HCEC 1CT (cell line): ENCODE results near the gene ERO1B.
"Not testable (repeated sequence)": the region's sequence is repeated elsewhere in the genome, so short reads cannot be mapped to it uniquely, and the experiment has no call there.

ENCODE experiments used
- DNase-seq: peaks from one replicate; pipeline ENCODE4 v3.0.0-alpha.2; 2017

The ERO1B gene, protein sequence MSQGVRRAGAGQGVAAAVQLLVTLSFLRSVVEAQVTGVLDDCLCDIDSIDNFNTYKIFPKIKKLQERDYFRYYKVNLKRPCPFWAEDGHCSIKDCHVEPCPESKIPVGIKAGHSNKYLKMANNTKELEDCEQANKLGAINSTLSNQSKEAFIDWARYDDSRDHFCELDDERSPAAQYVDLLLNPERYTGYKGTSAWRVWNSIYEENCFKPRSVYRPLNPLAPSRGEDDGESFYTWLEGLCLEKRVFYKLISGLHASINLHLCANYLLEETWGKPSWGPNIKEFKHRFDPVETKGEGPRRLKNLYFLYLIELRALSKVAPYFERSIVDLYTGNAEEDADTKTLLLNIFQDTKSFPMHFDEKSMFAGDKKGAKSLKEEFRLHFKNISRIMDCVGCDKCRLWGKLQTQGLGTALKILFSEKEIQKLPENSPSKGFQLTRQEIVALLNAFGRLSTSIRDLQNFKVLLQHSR

GRCh38 chr1:236281654-236282424 lies at the start of gene ERO1B:
TSS of gene ERO1B (minus strand) at chr1:236281958. CDS start at chr1:236281783, 175 bp downstream.
- DNase-seq = peak; percentile 90

- not testable (repeated sequence) for DNase-seq
Observed at GRCh38 chr1:236331412-236331811, 49.7 kb upstream of the ERO1B start.

DNA sequence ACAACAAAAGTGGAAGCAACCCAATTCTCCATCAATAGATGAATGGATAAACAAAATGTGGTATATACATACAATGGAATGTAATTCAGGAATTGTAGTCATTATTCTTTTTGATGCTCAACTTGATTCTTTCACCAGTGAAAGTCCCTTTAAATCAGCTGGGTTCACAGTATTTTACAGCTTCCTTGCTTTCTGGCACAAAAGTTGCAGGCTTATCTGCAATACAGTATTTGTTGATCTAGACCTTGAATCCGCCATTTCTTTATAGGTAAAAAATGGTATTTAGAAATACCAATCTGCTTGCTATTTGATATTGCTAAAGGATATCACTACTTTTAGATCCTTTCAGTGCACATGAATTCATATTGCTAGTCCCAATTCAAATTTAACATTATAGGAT lies 44.7 kb upstream of the ERO1B start:
- no peak for DNase-seq

DNA sequence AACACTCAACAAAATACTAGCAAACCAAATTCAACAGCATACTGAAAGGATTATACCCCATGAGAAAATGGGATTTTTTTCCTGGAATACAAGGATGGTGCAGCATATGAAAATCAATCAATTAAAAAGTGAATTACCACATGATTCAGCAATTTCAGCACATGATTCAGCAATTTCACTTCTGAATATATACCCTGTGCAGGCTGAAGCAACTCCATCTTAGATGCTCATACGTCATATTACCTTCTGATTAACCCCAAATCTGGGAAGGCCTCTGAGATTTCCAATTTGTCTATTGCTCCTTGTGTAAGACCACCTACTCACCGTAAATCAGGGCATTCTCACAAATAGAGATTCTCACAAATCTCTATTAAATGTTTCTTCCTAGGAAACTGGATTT lies 43.8 kb upstream of the ERO1B start:
- no peak for DNase-seq

- no peak for DNase-seq
Observed at GRCh38 chr1:236323819-236324411, 42.2 kb upstream of the ERO1B start.

- no peak for DNase-seq
Observed at GRCh38 chr1:236322566-236323409, 41.0 kb upstream of the ERO1B start.

DNA sequence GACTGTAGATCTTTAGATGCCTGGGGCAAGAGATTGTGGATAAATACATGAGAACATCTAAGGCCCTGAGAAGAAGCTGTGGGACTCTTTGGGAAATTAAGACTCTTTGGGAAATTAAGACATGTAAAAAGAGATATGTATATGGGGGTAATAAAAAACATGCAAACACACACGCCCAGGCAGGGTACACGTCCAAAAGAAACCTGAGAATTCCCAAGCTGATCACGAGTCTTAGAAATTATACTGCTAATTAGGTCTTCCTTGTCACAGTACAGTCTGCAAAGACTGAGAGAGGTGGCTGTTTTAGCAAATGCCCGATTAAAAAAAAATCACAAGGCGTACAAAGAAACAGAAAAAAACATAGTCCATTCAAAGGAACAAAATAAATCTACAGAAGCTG lies 39.3 kb upstream of the ERO1B start:
- no peak for DNase-seq

DNA sequence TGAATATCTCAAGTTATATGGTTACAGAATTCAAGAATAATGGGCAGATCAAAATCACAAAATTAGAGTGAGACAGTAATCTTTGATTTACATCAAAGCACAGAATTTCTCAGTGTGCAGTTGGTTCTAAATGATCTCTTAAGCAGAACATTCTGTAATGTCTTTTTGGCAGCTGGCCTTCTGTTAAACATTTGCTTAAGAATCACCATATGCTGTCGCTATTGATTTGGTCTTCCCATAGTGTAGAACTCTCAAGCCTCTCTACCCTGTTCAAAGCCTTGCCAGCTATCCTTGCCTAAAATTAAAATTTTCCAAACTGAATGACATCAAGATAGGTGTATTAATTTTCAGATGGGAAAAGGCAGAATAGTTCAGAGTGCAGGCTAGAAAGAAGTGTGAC lies 38.9 kb upstream of the ERO1B start:
- DNase-seq = no peak

GRCh38 chr1:236320214-236320613 lies 38.5 kb upstream of the ERO1B start:
- no peak for DNase-seq

DNA sequence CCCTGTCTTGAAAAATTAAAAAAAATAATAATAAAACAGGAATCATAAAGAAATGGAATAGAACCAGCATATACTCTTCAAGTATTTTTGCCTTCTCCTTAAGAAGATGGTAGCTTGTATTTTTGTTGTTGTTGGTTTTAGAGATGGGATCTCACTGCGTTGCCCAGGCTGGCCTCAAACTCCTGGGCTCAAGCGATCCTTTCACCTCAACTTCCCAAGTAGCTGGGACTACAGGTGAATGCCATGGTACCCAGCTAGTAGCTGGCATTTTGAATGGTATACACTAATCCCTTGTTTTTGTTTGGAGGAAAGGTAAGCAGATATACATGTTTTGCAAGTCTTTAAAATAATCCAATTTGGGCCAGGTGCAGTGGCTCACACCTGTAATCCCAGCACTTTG lies 34.7 kb upstream of the ERO1B start:
- DNase-seq = no peak

GRCh38 chr1:236315518-236315917 lies 33.8 kb upstream of the ERO1B start:
- no peak for DNase-seq

DNA sequence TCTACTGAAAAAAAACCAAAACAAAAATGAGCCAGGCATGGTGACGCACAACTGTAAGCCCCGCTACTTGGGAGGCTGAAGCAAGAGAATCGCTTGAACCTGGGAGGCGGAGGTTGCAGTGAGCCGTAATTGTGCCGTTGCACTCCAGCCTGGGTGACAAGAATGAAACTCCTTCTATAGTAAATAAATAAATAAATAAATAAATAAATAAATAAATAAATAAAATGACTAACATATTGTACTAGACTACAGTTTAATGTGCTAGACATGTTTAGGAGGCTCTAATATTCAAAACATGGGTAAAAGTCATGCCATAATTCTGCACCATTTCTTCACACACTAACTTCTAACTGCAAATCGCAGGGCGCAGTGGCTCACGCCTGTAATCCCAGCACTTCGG lies 33.3 kb upstream of the ERO1B start:
- no peak for DNase-seq

DNA sequence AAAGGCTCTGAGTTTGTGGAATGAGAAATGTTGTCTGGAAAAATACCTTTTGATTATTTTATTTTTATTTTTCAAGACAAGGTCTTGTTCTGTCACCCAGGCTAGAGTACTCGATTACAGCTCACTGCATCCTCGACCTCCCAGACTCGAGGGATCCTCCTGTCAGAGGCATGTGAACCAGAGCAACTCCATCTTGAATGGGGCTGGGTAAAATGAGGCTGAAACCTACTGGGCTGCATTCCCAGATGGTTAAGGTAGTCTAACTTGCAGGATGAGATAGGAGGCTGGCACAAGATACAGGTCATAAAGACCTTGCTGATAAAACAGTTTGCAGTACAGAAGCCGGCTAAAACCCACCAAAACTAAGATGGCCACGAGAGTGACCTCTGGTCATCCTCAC lies 32.3 kb upstream of the ERO1B start:
- not testable (repeated sequence) for DNase-seq

GRCh38 chr1:236313427-236313826 lies 31.7 kb upstream of the ERO1B start:
- no peak for DNase-seq

GRCh38 chr1:236311040-236311439 lies 29.3 kb upstream of the ERO1B start:
- no peak for DNase-seq

DNA sequence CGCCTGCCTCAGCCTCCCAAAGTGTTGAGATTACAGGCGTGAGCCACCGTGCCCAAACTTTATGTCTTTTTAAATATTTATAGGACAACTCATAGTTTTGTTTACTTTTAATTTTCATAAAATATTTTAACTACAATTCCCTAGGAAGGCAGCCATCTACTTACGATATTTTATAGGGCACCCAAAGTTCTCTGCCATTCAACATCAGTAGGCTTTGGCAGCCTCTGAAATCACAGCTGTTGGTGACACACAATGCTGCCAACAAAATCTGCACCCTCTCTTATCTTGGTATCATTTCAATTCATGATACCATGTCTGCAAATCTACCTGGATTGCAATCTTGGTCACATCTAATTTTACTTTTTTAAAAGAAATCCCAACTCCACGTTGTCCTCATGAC lies 27.1 kb upstream of the ERO1B start:
- no peak for DNase-seq

DNA sequence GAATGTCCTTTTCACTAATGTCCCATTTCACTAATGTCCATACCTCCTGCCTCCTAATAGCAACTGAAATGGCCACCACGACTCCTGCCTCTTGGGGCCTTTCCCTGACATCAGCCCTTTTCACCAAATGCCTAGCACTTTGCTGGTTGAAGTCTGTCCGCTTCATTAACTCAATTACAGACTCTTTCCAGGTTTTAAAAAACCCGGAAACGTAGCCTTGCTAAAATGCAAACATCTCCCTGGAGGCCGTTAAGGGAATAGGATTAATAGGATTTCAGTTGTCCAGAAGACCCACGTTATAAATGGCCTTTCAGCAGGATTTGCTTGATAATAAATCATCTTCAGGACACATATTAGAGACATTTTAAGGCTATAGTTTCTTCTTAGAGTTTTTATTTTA lies 25.7 kb upstream of the ERO1B start:
- DNase-seq = no peak

GRCh38 chr1:236304682-236305081 lies 22.9 kb upstream of the ERO1B start:
- no peak for DNase-seq

GRCh38 chr1:236303675-236304074 lies 21.9 kb upstream of the ERO1B start:
- no peak for DNase-seq

- DNase-seq = no peak
Observed at GRCh38 chr1:236302941-236303340, 21.2 kb upstream of the ERO1B start.

GRCh38 chr1:236301958-236302335 lies 20.2 kb upstream of the ERO1B start:
- DNase-seq = no peak

DNA sequence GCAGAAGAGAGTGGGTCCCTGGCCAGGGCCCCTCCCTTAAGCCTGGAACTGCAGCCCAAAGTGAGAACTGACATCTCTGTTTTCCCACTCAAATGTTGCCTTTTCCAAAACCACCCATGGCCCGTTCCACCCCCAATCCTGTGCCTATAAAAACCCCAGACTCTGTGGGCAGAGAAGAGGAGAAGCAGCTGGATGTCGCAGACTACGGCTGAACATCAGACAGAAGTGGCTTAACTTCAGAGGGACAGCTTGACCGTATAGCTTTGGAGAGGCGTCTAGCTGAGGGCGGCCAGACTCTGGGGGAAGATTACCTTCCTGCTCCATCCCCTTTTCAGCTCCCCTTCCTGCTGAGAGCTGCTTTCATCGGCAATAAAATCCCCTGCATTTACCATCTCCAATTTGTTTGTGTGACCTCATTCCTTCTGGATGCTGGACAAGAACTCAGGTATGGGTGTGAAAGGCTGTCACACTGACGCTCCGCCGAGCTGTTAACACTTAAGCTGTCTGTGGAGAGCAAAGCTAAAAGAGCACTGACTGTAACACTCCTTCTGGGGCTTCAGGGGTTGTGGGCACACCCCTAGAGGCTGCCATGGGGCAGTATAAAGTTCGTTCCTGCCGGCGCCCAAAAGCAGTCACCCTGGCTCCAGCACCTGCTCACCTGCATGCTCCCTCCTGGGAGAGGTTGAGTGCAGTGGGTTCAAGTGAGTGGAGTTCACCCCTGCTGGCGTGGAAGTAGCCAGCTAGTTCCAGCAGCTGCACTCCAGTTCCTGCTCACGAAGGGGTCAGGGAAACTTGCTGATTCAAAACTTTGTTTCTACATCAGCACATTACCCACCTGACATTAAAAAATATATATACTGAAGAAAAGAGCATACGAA lies 19.6 kb upstream of the ERO1B start:
- DNase-seq = no peak
